Caco-2 (cell line): ENCODE measurements around the gene SMNDC1. TPM values are rescaled to one million over a fixed set of nuclear protein-coding genes. Genes with fewer than 3 reads are reported as not detected.
"Not testable (repeated sequence)": the region's sequence is repeated elsewhere in the genome, so short reads cannot be mapped to it uniquely, and the experiment has no call there.

Experiments used
- BruUV-seq: library from RNA; stranded (reverse); fragments of 400-500 nt; replicated peaks from 2 replicates; lab custom pipeline; 2021; lab: Mats Ljungman, UMichigan
- CTCF ChIA-PET: fragments of 300-600 bp; sonication (Branson Sonifier 250); formaldehyde crosslinking; loops from one replicate; lab custom pipeline; 2022; ENCODE audit warnings: antibody characterized with exemption; lab: Charles Lee
- POLR2A ChIA-PET: fragments of 300-600 bp; sonication (Branson Sonifier 250); formaldehyde crosslinking; loops from one replicate; lab custom pipeline; 2022; ENCODE audit warnings: antibody characterized with exemption; lab: Charles Lee
- DNase-seq, 2 experiments: peaks; one replicate each; pipeline versions ENCODE4 v3.0.0 to v3.0.0-alpha.2; 2020 to 2022
- H3K27me3 ChIP-seq: replicated peaks from 2 replicates; pipeline ENCODE4 v1.6.0; 2011; ENCODE audit warnings: low read length; ENCODE audit not compliant: control insufficient read depth, insufficient read depth
- H3K36me3 ChIP-seq: 2 replicates; pipeline ENCODE4 v1.5.1; 2011; ENCODE audit warnings: low read length; ENCODE audit not compliant: control insufficient read depth, insufficient read depth
- H3K4me1 ChIP-seq: fragments of 250-450 bp; sonication (Bioruptor Pico); 2 replicates; pipeline ENCODE4 v1.5.1; 2020; ENCODE audit warnings: mild to moderate bottlenecking
- H3K4me3 ChIP-seq: 2 replicates; pipeline ENCODE4 v1.5.1; 2011; ENCODE audit warnings: low read depth, mild to moderate bottlenecking, control low read depth, low read length
- H3K9me3 ChIP-seq: fragments of 250-450 bp; sonication (Bioruptor Pico); 2 replicates; pipeline ENCODE4 v1.5.1; 2020; ENCODE audit warnings: mild to moderate bottlenecking, moderate library complexity
- H3K27ac Mint-ChIP-seq: one replicate; pipeline ENCODE4 v1.8.0; 2022; ENCODE audit warnings: mixed read lengths; ENCODE audit not compliant: unreplicated experiment
- H3K27me3 Mint-ChIP-seq: one replicate; pipeline ENCODE4 v1.8.0; 2022; ENCODE audit warnings: mixed read lengths; ENCODE audit not compliant: insufficient read depth, unreplicated experiment
- H3K36me3 Mint-ChIP-seq: one replicate; pipeline ENCODE4 v1.8.0; 2022; ENCODE audit warnings: mild to moderate bottlenecking, mixed read lengths; ENCODE audit not compliant: insufficient read depth, unreplicated experiment
- H3K4me1 Mint-ChIP-seq: one replicate; pipeline ENCODE4 v1.8.0; 2022; ENCODE audit warnings: low read depth, mixed read lengths; ENCODE audit not compliant: unreplicated experiment
- H3K4me3 Mint-ChIP-seq: one replicate; pipeline ENCODE4 v1.8.0; 2022; ENCODE audit warnings: mild to moderate bottlenecking, moderate library complexity, mixed read lengths; ENCODE audit not compliant: unreplicated experiment
- H3K9me3 Mint-ChIP-seq: one replicate; pipeline ENCODE4 v1.8.0; 2022; ENCODE audit warnings: mixed read lengths; ENCODE audit not compliant: unreplicated experiment
- intact Hi-C: fragments of 100-400 bp; cut with micrococcal nuclease; formaldehyde crosslinking; loops from one replicate; pipeline ENCODE4 v1.10.0; 2022; ENCODE audit not compliant: unreplicated experiment
- total RNA-seq: library from RNA; stranded (reverse); gene quantifications from 2 replicates; pipeline ENCODE4 v1.2.3, GENCODE V29; 2022
- TF ChIP-seq, protein P1 (sequence below), 2 experiments: fragments of 200-600 bp in 1 of 2; IDR thresholded peaks; 1 replicate in 1 of 2; 2 replicates in 1 of 2; pipeline versions ENCODE4 v1.5.1 to v1.8.0; 2011 to 2022; ENCODE audit warnings: antibody characterized with exemption in 1 of 2, control low read depth in 1 of 2, inconsistent platforms in 1 of 2, low read depth in 1 of 2, low read length in 1 of 2, mild to moderate bottlenecking in 1 of 2, moderate library complexity in 1 of 2; ENCODE audit not compliant: insufficient read depth in 1 of 2, severe bottlenecking in 1 of 2, unreplicated experiment in 1 of 2

Gene SMNDC1
- total RNA-seq, 1 experiment from 2014 or later, result 52.4 TPM

DNA sequence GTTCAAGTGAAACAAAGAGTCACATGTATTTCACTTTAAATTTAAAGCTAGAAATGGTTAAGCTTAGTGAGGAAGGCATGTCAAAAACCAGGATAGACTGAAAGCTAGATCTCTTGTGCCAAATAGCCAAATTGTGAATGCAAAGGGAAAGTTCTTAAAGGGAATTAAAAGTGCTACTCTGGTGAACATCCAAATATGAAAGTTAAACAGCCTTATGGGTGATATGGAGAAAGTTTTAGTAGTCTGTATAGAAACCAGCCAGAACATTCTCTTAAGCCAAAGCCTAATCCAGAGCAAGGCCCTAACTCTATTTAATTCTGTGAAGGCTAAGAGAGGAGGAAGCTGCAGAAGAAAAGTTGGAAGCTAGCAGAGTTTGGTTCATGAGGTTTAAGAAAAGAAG is 50.3 kb downstream of the SMNDC1 start:
- ChIA-PET POLR2A (no interaction called here), CTCF (no interaction called here)
- H3K4me3 Mint-ChIP-seq, result no peak overlapping the region
- no peak overlapping the region for H3K27ac Mint-ChIP-seq
- BruUV-seq, result no TSS peak
- H3K27me3 Mint-ChIP-seq, result no peaks in the 10 kb centered on the region
- DNase-seq, result no peak
- intact Hi-C loops, result no loop called here
- H3K4me1 ChIP-seq, result no peaks in the 10 kb centered on the region
- TF ChIP-seq, protein P1, sequence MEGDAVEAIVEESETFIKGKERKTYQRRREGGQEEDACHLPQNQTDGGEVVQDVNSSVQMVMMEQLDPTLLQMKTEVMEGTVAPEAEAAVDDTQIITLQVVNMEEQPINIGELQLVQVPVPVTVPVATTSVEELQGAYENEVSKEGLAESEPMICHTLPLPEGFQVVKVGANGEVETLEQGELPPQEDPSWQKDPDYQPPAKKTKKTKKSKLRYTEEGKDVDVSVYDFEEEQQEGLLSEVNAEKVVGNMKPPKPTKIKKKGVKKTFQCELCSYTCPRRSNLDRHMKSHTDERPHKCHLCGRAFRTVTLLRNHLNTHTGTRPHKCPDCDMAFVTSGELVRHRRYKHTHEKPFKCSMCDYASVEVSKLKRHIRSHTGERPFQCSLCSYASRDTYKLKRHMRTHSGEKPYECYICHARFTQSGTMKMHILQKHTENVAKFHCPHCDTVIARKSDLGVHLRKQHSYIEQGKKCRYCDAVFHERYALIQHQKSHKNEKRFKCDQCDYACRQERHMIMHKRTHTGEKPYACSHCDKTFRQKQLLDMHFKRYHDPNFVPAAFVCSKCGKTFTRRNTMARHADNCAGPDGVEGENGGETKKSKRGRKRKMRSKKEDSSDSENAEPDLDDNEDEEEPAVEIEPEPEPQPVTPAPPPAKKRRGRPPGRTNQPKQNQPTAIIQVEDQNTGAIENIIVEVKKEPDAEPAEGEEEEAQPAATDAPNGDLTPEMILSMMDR (IDR thresholded peaks at IDR 0.05; ENCODE audit: insufficient read depth in 1 of 2, low read depth in 1 of 2, low read length in 1 of 2, severe bottlenecking in 1 of 2, unreplicated experiment in 1 of 2), result no peak
- H3K9me3 ChIP-seq, result no peaks in the 10 kb centered on the region; the same call in 1 of the 2 replicates
- H3K9me3 Mint-ChIP-seq, result no peaks in the 10 kb centered on the region
- H3K36me3 ChIP-seq, result no peaks in the 10 kb centered on the region
- no peaks in the 10 kb centered on the region for H3K27me3 ChIP-seq
- no peak overlapping the region for H3K4me3 ChIP-seq
- H3K36me3 Mint-ChIP-seq, result no peaks in the 10 kb centered on the region
- peaks cover 7% of the 10 kb centered on the region for H3K4me1 Mint-ChIP-seq

DNA sequence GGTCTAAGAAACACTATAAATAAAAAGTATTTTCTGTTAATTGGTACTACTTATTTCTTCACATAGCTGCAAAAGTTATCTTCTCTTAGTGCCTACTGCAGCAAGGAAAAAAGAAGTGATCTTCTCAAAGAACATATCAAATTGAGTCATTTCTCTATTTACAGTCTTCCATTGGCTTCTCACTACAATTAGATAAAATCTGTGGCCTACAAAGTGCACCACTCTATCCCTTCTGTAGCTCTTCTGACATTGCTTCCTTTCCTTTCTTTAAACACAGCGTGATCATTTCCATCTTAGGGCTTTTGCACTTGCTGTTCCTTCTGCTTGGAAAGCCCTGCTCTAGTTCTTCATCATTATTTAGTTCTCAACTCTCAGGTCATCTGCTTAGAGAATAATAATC is 52.6 kb downstream of the SMNDC1 start:
- Mint-ChIP-seq H3K9me3 (no peaks in the 10 kb centered on the region), H3K4me3 (no peak overlapping the region), H3K4me1 (peaks cover 7% of the 10 kb centered on the region), H3K36me3 (no peaks in the 10 kb centered on the region), H3K27me3 (no peaks in the 10 kb centered on the region), H3K27ac (no peak overlapping the region)
- POLR2A ChIA-PET, result no interaction called here
- no TSS peak for BruUV-seq
- H3K36me3 ChIP-seq, result no peaks in the 10 kb centered on the region
- no peaks in the 10 kb centered on the region for H3K27me3 ChIP-seq
- no peaks in the 10 kb centered on the region; the same call in 1 of the 2 replicates for H3K9me3 ChIP-seq
- DNase-seq, result no peak
- intact Hi-C loops, result no loop called here
- no peaks in the 10 kb centered on the region for H3K4me1 ChIP-seq
- no peak overlapping the region for H3K4me3 ChIP-seq
- TF ChIP-seq, protein P1 (IDR thresholded peaks at IDR 0.05; ENCODE audit: insufficient read depth in 1 of 2, low read depth in 1 of 2, low read length in 1 of 2, severe bottlenecking in 1 of 2, unreplicated experiment in 1 of 2), result no peak
- CTCF ChIA-PET, result no interaction called here

DNA sequence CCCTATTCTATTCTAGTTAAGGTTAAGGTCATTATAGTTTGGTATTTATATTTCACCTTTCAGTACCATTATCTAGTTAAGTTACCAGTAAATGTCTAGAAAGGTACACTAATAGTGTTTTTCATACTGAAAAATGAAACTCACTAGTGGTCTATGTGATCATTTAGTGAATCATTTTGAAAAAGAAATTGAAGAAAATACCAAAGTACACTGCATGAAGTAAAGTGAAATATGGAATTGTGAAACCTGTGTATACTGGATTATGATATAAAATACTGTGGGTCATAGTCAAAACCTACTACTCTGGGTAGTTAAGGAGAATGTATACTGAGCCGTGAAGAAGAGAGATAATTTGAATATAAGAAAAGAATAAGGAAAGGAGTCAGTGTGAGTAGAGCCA is 53.3 kb downstream of the SMNDC1 start:
- POLR2A ChIA-PET, H3K4me3 Mint-ChIP-seq, H3K27ac Mint-ChIP-seq, H3K36me3 ChIP-seq, H3K36me3 Mint-ChIP-seq, BruUV-seq, H3K9me3 ChIP-seq, CTCF ChIA-PET, intact Hi-C loops, H3K4me3 ChIP-seq, H3K9me3 Mint-ChIP-seq, H3K4me1 ChIP-seq, H3K4me1 Mint-ChIP-seq, H3K27me3 ChIP-seq, H3K27me3 Mint-ChIP-seq, DNase-seq: not testable (repeated sequence)

- H3K4me3 Mint-ChIP-seq, POLR2A ChIA-PET, H3K27ac Mint-ChIP-seq, H3K4me1 ChIP-seq, H3K36me3 Mint-ChIP-seq, H3K9me3 ChIP-seq, CTCF ChIA-PET, H3K27me3 Mint-ChIP-seq, H3K36me3 ChIP-seq, H3K9me3 Mint-ChIP-seq, H3K4me1 Mint-ChIP-seq, BruUV-seq, DNase-seq, H3K27me3 ChIP-seq, H3K4me3 ChIP-seq, intact Hi-C loops: not testable (repeated sequence)
Measured at GRCh38 chr10:110249489-110249888, 55.2 kb downstream of the SMNDC1 start.

GRCh38 chr10:110247833-110248232 is 56.9 kb downstream of the SMNDC1 start:
- H3K27me3 Mint-ChIP-seq, H3K36me3 Mint-ChIP-seq, H3K27me3 ChIP-seq, H3K36me3 ChIP-seq, intact Hi-C loops, H3K27ac Mint-ChIP-seq, H3K9me3 ChIP-seq, H3K4me3 ChIP-seq, H3K9me3 Mint-ChIP-seq, H3K4me1 Mint-ChIP-seq, DNase-seq, BruUV-seq, CTCF ChIA-PET, H3K4me1 ChIP-seq, H3K4me3 Mint-ChIP-seq: not testable (repeated sequence)
- POLR2A ChIA-PET, result interaction anchor here (0.7 kb wide), 1 partner anchor 39 kb away, joined by 3 read pairs; no protein-coding TSS in a partner anchor
